H1 (cell line): ENCODE measurements around the gene HAND1.

ENCODE experiments used
- CBX5 ChIP-seq: fragments of 300-800, 300-1000 bp; sonication (generic); IDR thresholded peaks from 2 replicates; pipeline ENCODE4 v1.7.1; 2016; ENCODE audit warnings: antibody characterized with exemption, low read length, low read depth
- EZH2 ChIP-seq: fragments of 200-600 bp; sonication (generic); IDR thresholded peaks from 2 replicates; pipeline ENCODE4 v1.7.1; 2012; ENCODE audit warnings: low read depth, mild to moderate bottlenecking, moderate library complexity, low read length, inconsistent platforms; ENCODE audit not compliant: severe bottlenecking

DNA sequence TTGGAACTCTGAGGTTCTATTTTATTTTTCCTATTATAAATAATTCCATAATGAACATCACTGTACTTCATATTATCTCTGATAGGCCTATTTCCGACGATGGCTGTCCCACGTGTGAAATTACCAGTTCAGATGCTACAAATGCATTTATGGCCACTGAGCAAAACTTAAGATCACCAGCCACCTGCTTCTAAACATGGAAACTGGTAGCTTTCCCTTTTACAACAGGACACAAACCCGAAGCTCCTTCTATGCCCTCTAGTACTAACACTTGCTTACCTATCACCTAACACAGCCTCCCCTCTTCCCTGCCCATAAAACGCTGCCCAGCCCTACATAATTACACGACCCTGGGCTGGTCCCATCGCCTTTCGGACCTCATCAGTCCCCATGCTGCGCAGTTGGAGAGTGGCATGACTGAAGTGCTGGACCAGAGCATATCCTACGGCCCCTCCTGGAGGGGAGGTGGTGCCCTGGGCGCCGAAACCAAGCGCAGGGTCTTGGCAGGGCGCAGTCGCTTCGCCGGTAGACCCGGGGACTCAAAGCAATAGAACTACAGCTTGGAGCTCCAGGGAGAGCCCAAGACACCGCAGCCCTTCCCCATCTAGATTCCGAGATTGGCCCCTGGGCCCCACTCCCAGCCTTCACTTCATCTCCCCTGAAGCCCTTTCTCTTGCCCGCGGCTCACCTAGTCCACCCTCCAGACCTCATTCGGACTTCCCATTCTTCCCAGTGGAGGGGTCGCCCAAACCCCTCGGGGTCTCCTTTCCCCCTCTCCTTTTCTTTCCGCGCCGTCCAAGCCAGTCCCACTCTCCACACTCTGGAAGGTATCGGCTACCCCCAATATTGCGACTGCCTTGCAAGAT, 33.2 kb downstream of the HAND1 start:
- TF ChIP-seq EZH2: no peak
- no peak for TF ChIP-seq CBX5
